ENCODE measurements around the gene MTARC2. TPM values are rescaled to one million over a fixed set of nuclear protein-coding genes. Genes with fewer than 3 reads are reported as not detected.

The MTARC2 gene
- total and polyA plus RNA-seq, 2 of the 4 experiments (the other 2 are of a cell fraction), result 0.36 to 2.6 TPM

DNA sequence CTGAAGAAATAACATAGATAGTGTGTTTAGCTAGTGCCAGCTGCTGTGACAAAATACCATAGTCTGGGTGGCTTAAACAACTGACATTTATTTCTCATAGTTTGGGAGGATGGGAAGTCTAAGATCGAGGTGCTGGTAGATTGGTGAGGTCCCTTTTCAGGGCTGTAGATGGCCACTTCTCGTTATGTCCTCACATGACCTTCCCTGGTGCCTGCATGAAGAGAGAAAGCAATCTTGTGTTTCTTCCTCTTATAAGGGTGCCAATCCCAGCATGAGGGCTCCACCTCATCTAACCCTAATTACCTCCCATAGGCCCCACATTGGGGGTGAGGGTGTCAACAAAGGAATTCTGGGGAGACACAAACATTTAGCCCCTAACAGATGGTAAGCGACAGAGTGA, 9.3 kb downstream of the MTARC2 start:
- ChIA-PET POLR2A (ENCODE audit: unreplicated experiment) (no interaction called here), CTCF (interaction anchor here (2.3 kb wide), 1 partner anchor 10 kb away, joined by 13 read pairs; the partner anchor contains the start of gene MTARC2)
- Histone ChIP-seq H2BK15ac (ENCODE audit: low read depth, low read length) (no peak overlapping the region), H2AK9ac (replicated peaks; ENCODE audit: low read depth, low read length, poor library complexity) (no peak overlapping the region), H4K20me1 (ENCODE audit: insufficient read depth, low read length) (no peaks in the 10 kb centered on the region), H3K9ac (ENCODE audit: low read depth, low read length) (no peak overlapping the region), H3K36me3 (ENCODE audit: control insufficient read depth, insufficient read depth, low read length) (peaks cover 3% of the 10 kb centered on the region), H2BK120ac (ENCODE audit: low read depth, low read length) (no peak overlapping the region), H2AFZ (replicated peaks; ENCODE audit: low read length, poor library complexity) (peak overlapping the region; percentile 30), H3K56ac (ENCODE audit: extremely low read depth, insufficient read depth, low read length) (no peak overlapping the region), H2AK5ac (ENCODE audit: low read depth, low read length) (no peak overlapping the region), H3K4me3 (ENCODE audit: insufficient read depth, low read depth, low read length) (no peak overlapping the region), H3K9me3 (ENCODE audit: control insufficient read depth, insufficient read depth, low read length) (no peaks in the 10 kb centered on the region), H4K8ac (ENCODE audit: low read depth in 2 of 2, low read length in 2 of 2) (no peak overlapping the region), H3K4me2 (ENCODE audit: low read depth, low read length) (no peak overlapping the region), H2BK20ac (ENCODE audit: low read depth, low read length) (no peak overlapping the region), H3K9me1 (ENCODE audit: insufficient read depth, low read length) (no peaks in the 10 kb centered on the region), H3K27ac (ENCODE audit: insufficient read depth, low read length) (no peak overlapping the region), H4K91ac (ENCODE audit: insufficient read depth, low read depth, low read length) (no peak overlapping the region), H3K4ac (ENCODE audit: low read depth, low read length) (no peak overlapping the region), H3K4me1 (ENCODE audit: control insufficient read depth, insufficient read depth, low read length) (peaks cover 2% of the 10 kb centered on the region; the same call in 1 of the 2 replicates), H3K14ac (replicated peaks; ENCODE audit: low read depth, low read length) (no peak overlapping the region), H3K18ac (ENCODE audit: low read depth, low read length) (no peak overlapping the region), H3K79me1 (ENCODE audit: low read depth in 1 of 2, low read length in 2 of 2) (0 out of 4 replicates have a peak, but pooled peaks cover 0 to 3% of the 10 kb centered on the region in 2 experiments), H4K5ac (ENCODE audit: low read depth, low read length) (no peak overlapping the region), H3K23ac (ENCODE audit: low read depth, low read length) (no peak overlapping the region), H2BK5ac (ENCODE audit: low read depth, low read length, poor library complexity, severe bottlenecking) (no peak overlapping the region), H3K27me3 (ENCODE audit: control insufficient read depth, insufficient read depth, low read length) (no peaks in the 10 kb centered on the region)
- no CpG with 5 or more reads among the region's 3 CpGs for WGBS, 2 experiments (ENCODE audit: extremely low coverage in 2 of 2, insufficient read length in 1 of 2)
- in situ Hi-C loops (cut with MboI; ENCODE audit: low sequenced_read_pairs), result no loop called here
- no peak for DNase-seq
- no TSS peak for BruUV-seq (replicated peaks)
- no peak for ATAC-seq (ENCODE audit: low read depth)
- dilution Hi-C loops (cut with HindIII; ENCODE audit: low sequenced_read_pairs, unreplicated experiment), result no loop called here
- intact Hi-C loops (cut with micrococcal nuclease), result no loop called here
- TF ChIP-seq CEBPB (IDR thresholded peaks at IDR 0.05; ENCODE audit: low read depth, low read length) (no peak), RFX5 (IDR thresholded peaks at IDR 0.05; ENCODE audit: low read depth, low read length) (no peak), POLR2A (IDR thresholded peaks at IDR 0.05; ENCODE audit: low read depth, low read length) (no peak), CHD1 (IDR thresholded peaks at IDR 0.05; ENCODE audit: low read depth, low read length) (no peak), MAZ (IDR thresholded peaks at IDR 0.05; ENCODE audit: borderline replicate concordance, low read depth, low read length) (no peak), FOS (IDR thresholded peaks at IDR 0.05; ENCODE audit: low read depth, low read length) (no peak), MAFK (IDR thresholded peaks at IDR 0.05; ENCODE audit: low read depth, low read length) (no peak), NFE2L2 (IDR thresholded peaks at IDR 0.05; ENCODE audit: low read depth, low read length) (no peak)
- TF ChIP-seq, protein P1, sequence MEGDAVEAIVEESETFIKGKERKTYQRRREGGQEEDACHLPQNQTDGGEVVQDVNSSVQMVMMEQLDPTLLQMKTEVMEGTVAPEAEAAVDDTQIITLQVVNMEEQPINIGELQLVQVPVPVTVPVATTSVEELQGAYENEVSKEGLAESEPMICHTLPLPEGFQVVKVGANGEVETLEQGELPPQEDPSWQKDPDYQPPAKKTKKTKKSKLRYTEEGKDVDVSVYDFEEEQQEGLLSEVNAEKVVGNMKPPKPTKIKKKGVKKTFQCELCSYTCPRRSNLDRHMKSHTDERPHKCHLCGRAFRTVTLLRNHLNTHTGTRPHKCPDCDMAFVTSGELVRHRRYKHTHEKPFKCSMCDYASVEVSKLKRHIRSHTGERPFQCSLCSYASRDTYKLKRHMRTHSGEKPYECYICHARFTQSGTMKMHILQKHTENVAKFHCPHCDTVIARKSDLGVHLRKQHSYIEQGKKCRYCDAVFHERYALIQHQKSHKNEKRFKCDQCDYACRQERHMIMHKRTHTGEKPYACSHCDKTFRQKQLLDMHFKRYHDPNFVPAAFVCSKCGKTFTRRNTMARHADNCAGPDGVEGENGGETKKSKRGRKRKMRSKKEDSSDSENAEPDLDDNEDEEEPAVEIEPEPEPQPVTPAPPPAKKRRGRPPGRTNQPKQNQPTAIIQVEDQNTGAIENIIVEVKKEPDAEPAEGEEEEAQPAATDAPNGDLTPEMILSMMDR (conservative IDR thresholded peaks at IDR 0.05; ENCODE audit: low read depth, low read length), result no peak
- TF ChIP-seq, protein P2, sequence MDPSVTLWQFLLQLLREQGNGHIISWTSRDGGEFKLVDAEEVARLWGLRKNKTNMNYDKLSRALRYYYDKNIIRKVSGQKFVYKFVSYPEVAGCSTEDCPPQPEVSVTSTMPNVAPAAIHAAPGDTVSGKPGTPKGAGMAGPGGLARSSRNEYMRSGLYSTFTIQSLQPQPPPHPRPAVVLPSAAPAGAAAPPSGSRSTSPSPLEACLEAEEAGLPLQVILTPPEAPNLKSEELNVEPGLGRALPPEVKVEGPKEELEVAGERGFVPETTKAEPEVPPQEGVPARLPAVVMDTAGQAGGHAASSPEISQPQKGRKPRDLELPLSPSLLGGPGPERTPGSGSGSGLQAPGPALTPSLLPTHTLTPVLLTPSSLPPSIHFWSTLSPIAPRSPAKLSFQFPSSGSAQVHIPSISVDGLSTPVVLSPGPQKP (IDR thresholded peaks at IDR 0.05; ENCODE audit: borderline replicate concordance, low read depth, low read length), result no peak
